Body of pancreas (tissue), 4 donors: Measurements from ENCODE around the gene KIF2C. TPM values are rescaled to one million over a fixed set of nuclear protein-coding genes. Genes with fewer than 3 reads are reported as not detected.

Experiments
- ATAC-seq: fragments of 150-250 bp; one replicate; pipeline ENCODE4 v1.9.1; 2016
- DNase-seq, 4 donors: peaks; one replicate each; pipeline ENCODE4 v3.0.0-alpha.2; 2019
- H3K27ac ChIP-seq, 4 donors: fragments of 200-600 bp; sonication (generic); 1 replicate in 3 of 4; 2 replicates in 1 of 4; pipeline versions ENCODE4 v1.5.1 to v1.6.1; 2016 to 2019; ENCODE audit warnings: mild to moderate bottlenecking in 1 of 4, mixed read lengths in 1 of 4, moderate library complexity in 1 of 4
- H3K27me3 ChIP-seq, 2 donors: fragments of 200-600 bp; sonication (generic); one replicate each; pipeline ENCODE4 v1.6.0; 2016; ENCODE audit warnings: mild to moderate bottlenecking in 1 of 2
- H3K36me3 ChIP-seq, 2 donors: fragments of 200-600 bp; sonication (generic); replicated peaks in 1 of 2; 2 replicates each; pipeline ENCODE4 v1.5.1; 2016; ENCODE audit warnings: low read depth in 2 of 2; ENCODE audit not compliant: insufficient read depth in 1 of 2
- H3K4me1 ChIP-seq: fragments of 200-600 bp; sonication (generic); one replicate; pipeline ENCODE4 v1.6.0; 2016
- H3K4me3 ChIP-seq, 2 donors: fragments of 200-600 bp; sonication (generic); 1 replicate in 1 of 2; 2 replicates in 1 of 2; pipeline ENCODE4 v1.5.1; 2016 to 2019
- H3K9me3 ChIP-seq, 3 donors: fragments of 200-600 bp; sonication (generic); 1 replicate in 2 of 3; 2 replicates in 1 of 3; pipeline ENCODE4 v1.5.1; 2016
- CTCF ChIP-seq, 7 experiments: fragments of 450-650 bp in 4 of 7; fragments of 200-600 bp in 3 of 7; sonication (generic) in 3 of 7; IDR thresholded peaks; one replicate each; pipeline ENCODE4 v1.5.1; 2016 to 2019; ENCODE audit warnings: antibody characterized with exemption in 7 of 7
- POLR2A ChIP-seq, 3 donors: fragments of 450-650 bp; IDR thresholded peaks; one replicate each; pipeline ENCODE4 v1.6.1; 2016; ENCODE audit warnings: antibody characterized with exemption in 3 of 3, mild to moderate bottlenecking in 2 of 3
- WGBS, 2 donors: methylation state at CpG; one replicate each; pipeline ENCODE4 v1.1.5; 2017; 5-methylcytosine and 5-hydroxymethylcytosine counted together
- intact Hi-C: fragments of 100-400 bp; cut with DNase I; formaldehyde crosslinking; loops from one replicate; pipeline ENCODE4 v1.15.1; 2023
- total RNA-seq, 2 donors: library from RNA; depleted of rRNA; stranded (reverse); fragments of >200 nt; gene quantifications; one replicate each; pipeline ENCODE4 v1.1.0, GENCODE V29; 2016

KIF2C gene
- not detected for total RNA-seq

GRCh38 chr1:44739307-44740178 lies at the start of gene KIF2C:
KIF2C (plus strand) TSS chr1:44739837; CDS start chr1:44739933, 96 bp downstream.
- intact Hi-C loops, result no loop called here
- TF ChIP-seq CTCF (IDR thresholded peaks at IDR 0.05) (peak in 1 of 7 experiments; percentile 34), POLR2A (IDR thresholded peaks at IDR 0.05) (peak; percentile 48 to 81 (median 78))
- WGBS, 2 donors, result 1% methylated on average over 21 to 57 of the region's 57 CpGs

GRCh38 chr1:44693159-44693558 lies 46.5 kb upstream of the KIF2C start:
- no peak for DNase-seq
- no peaks in the 10 kb centered on the region for H3K36me3 ChIP-seq
- no peak for TF ChIP-seq POLR2A (IDR thresholded peaks at IDR 0.05)
- H3K9me3 ChIP-seq, result no peaks in the 10 kb centered on the region
- H3K4me1 ChIP-seq, result no peaks in the 10 kb centered on the region
- intact Hi-C loops, result no loop called here
- WGBS, 2 donors, result 60 to 63% methylated on average over 2 of the region's 2 CpGs
- no peaks in the 10 kb centered on the region for H3K27me3 ChIP-seq
- no peak for ATAC-seq
- no peak overlapping the region for H3K27ac ChIP-seq
- H3K4me3 ChIP-seq, result no peak overlapping the region

More at GRCh38 chr1:44739307-44740178, at the start of gene KIF2C:
- DNase-seq (peak; percentile 97 to 98 (median 97)), ATAC-seq (peak; percentile 100)
- no peaks in the 10 kb centered on the region for H3K27me3 ChIP-seq
- peaks cover 7% of the 10 kb centered on the region for H3K4me1 ChIP-seq
- H3K4me3 ChIP-seq, result peak within 1 kb of the TSS in 1 of 2 donors; percentile 23
- H3K9me3 ChIP-seq, result no peaks in the 10 kb centered on the region
- H3K36me3 ChIP-seq, result no peaks in the 10 kb centered on the region
- H3K27ac ChIP-seq, result peak within 1 kb of the TSS; percentile 58 to 92 (median 80)

GRCh38 chr1:44693900-44694299 lies 45.7 kb upstream of the KIF2C start:
- TF ChIP-seq POLR2A (IDR thresholded peaks at IDR 0.05) (no peak), CTCF (IDR thresholded peaks at IDR 0.05) (no peak)
- WGBS, 2 donors, result 87 to 93% methylated on average over 3 of the region's 3 CpGs
- Histone ChIP-seq H3K4me3 (no peak overlapping the region), H3K4me1 (no peaks in the 10 kb centered on the region), H3K36me3 (no peaks in the 10 kb centered on the region), H3K27ac (no peak overlapping the region), H3K27me3 (no peaks in the 10 kb centered on the region), H3K9me3 (no peaks in the 10 kb centered on the region)
- DNase-seq (no peak), ATAC-seq (no peak)
- intact Hi-C loops, result no loop called here

- ATAC-seq, result no peak
- Histone ChIP-seq H3K36me3 (no peaks in the 10 kb centered on the region), H3K9me3 (no peaks in the 10 kb centered on the region), H3K4me1 (no peaks in the 10 kb centered on the region), H3K4me3 (no peak overlapping the region), H3K27me3 (no peaks in the 10 kb centered on the region), H3K27ac (no peak overlapping the region)
- intact Hi-C loops, result no loop called here
- no peak for DNase-seq
- TF ChIP-seq POLR2A (IDR thresholded peaks at IDR 0.05), result no peak
- no peak for TF ChIP-seq CTCF (IDR thresholded peaks at IDR 0.05)
- WGBS, 2 donors, result 90 to 93% methylated on average over 7 of the region's 7 CpGs
Measured at GRCh38 chr1:44694863-44695478, 44.7 kb upstream of the KIF2C start.

- no peak for DNase-seq
- no peaks in the 10 kb centered on the region for H3K9me3 ChIP-seq
- no peak overlapping the region for H3K4me3 ChIP-seq
- H3K27ac ChIP-seq, result no peak overlapping the region
- TF ChIP-seq POLR2A (IDR thresholded peaks at IDR 0.05) (no peak), CTCF (IDR thresholded peaks at IDR 0.05) (no peak)
- no peaks in the 10 kb centered on the region for H3K4me1 ChIP-seq
- intact Hi-C loops, result no loop called here
- no peak for ATAC-seq
- no peaks in the 10 kb centered on the region for H3K36me3 ChIP-seq
- no peaks in the 10 kb centered on the region for H3K27me3 ChIP-seq
- 74 to 84% methylated on average over 4 of the region's 4 CpGs for WGBS, 2 donors
Measured at GRCh38 chr1:44695671-44696070, 44.0 kb upstream of the KIF2C start.
